Spleen (tissue), 11 donors: ENCODE measurements around the gene PIK3C2B. TPM values are rescaled to one million over a fixed set of nuclear protein-coding genes. Genes with fewer than 3 reads are reported as not detected.
A peak's percentile ranks its signal among the peaks of the same experiment; 100 is the strongest.

Experiments used
- DNase-seq: peaks from one replicate; pipeline ENCODE4 v3.0.0-alpha.2; 2020
- H3K27ac ChIP-seq, 8 donors: fragments of 200-600 bp; sonication (generic) in 7 of 8; 1 replicate in 4 of 8; 2 replicates in 4 of 8; pipeline versions ENCODE4 v1.5.0 to v1.8.0; 2016 to 2021; ENCODE audit warnings: inconsistent platforms in 4 of 8, mild to moderate bottlenecking in 4 of 8, moderate library complexity in 1 of 8
- H3K27me3 ChIP-seq, 7 donors: fragments of 200-600 bp; sonication (generic) in 6 of 7; replicated peaks in 1 of 7; 1 replicate in 4 of 7; 2 replicates in 3 of 7; pipeline versions ENCODE4 v1.5.0 to v1.8.0; 2016 to 2021; ENCODE audit warnings: inconsistent platforms in 3 of 7, mild to moderate bottlenecking in 1 of 7
- H3K36me3 ChIP-seq, 6 donors: fragments of 200-600 bp; sonication (generic) in 5 of 6; 1 replicate in 4 of 6; 2 replicates in 2 of 6; pipeline versions ENCODE4 v1.5.0 to v1.8.0; 2016 to 2021; ENCODE audit warnings: inconsistent platforms in 2 of 6
- H3K4me1 ChIP-seq, 6 donors: fragments of 200-600 bp; sonication (generic) in 5 of 6; 1 replicate in 3 of 6; 2 replicates in 3 of 6; pipeline versions ENCODE4 v1.5.0 to v1.8.0; 2016 to 2021; ENCODE audit warnings: inconsistent platforms in 3 of 6
- H3K4me3 ChIP-seq, 8 donors: fragments of 200-600 bp; sonication (generic) in 7 of 8; 1 replicate in 4 of 8; 2 replicates in 4 of 8; pipeline versions ENCODE4 v1.5.0 to v1.8.0; 2016 to 2021; ENCODE audit warnings: inconsistent platforms in 4 of 8, mild to moderate bottlenecking in 4 of 8, moderate library complexity in 2 of 8
- H3K9me3 ChIP-seq, 8 donors: fragments of 200-600 bp; sonication (generic) in 7 of 8; 1 replicate in 4 of 8; 2 replicates in 4 of 8; pipeline versions ENCODE4 v1.5.0 to v1.8.0; 2016 to 2021; ENCODE audit warnings: inconsistent platforms in 4 of 8
- CTCF ChIP-seq, 11 experiments: fragments of 200-600 bp in 7 of 11; fragments of 450-650 bp in 4 of 11; sonication (generic) in 4 of 11; IDR thresholded peaks in 8 of 11; conservative IDR thresholded peaks in 3 of 11; 1 replicate in 7 of 11; 2 replicates in 4 of 11; pipeline versions ENCODE4 v1.4.0 to v1.8.0; 2016 to 2021; ENCODE audit warnings: antibody characterized with exemption in 11 of 11, inconsistent platforms in 4 of 11, mild to moderate bottlenecking in 1 of 11
- POLR2A ChIP-seq, 3 donors: fragments of 450-650 bp; IDR thresholded peaks; one replicate each; pipeline ENCODE4 v1.5.1; 2017; ENCODE audit warnings: antibody characterized with exemption in 3 of 3, mild to moderate bottlenecking in 1 of 3
- POLR2AphosphoS5 ChIP-seq, 3 donors: sonication (generic); formaldehyde crosslinking; IDR thresholded peaks; one replicate each; pipeline ENCODE4 v1.5.1; 2017; ENCODE audit warnings: antibody characterized with exemption in 3 of 3
- WGBS, 5 donors: extraction: QIAGEN DNeasy Blood & Tissue Kit in 3 of 5; methylation state at CpG; one replicate each; pipeline versions ENCODE4 v1.1.5 to v1.1.7; 2013 to 2018; 5-methylcytosine and 5-hydroxymethylcytosine counted together
- intact Hi-C: fragments of 100-400 bp; cut with DNase I; formaldehyde crosslinking; loops from one replicate; pipeline ENCODE4 v1.15.0; 2023; ENCODE audit warnings: low total_unique reads
- polyA plus RNA-seq, 3 donors: library from polyadenylated mRNA; stranded (reverse); fragments of 200-250 nt; gene quantifications; one replicate each; pipeline ENCODE4 v1.2.1, GENCODE V29; 2013
- total RNA-seq, 7 donors: library from RNA; depleted of rRNA in 3 of 7; stranded (reverse); fragments of >200 nt in 3 of 7; fragmentation: NEBNext Ultra II Directional in 4 of 7; extraction: Animal tissue kit (Norgen Biotek cat#: 25700) in 4 of 7; gene quantifications; one replicate each; pipeline versions ENCODE4 v1.1.0 to v1.2.1, GENCODE V29; 2016 to 2021
- donor health status: healthy with polysubstance abuse.
- donor health status: DM: no; HTN: no; CAD: no; lungs with moderate emphysema.
- donor health status: DM: no; HTN: no; CAD: no.
- donor health status: Bipolar disorder and iron deficiency.
- donor health status: healthy.
- donor health status: DM: no; HTN: no; CAD: no.
- donor health status: DM: yes; HTN: yes; CAD: no.

Gene PIK3C2B
- total and polyA plus RNA-seq, 10 donors = 9.5 to 72.2 (median 59.7) TPM

DNA sequence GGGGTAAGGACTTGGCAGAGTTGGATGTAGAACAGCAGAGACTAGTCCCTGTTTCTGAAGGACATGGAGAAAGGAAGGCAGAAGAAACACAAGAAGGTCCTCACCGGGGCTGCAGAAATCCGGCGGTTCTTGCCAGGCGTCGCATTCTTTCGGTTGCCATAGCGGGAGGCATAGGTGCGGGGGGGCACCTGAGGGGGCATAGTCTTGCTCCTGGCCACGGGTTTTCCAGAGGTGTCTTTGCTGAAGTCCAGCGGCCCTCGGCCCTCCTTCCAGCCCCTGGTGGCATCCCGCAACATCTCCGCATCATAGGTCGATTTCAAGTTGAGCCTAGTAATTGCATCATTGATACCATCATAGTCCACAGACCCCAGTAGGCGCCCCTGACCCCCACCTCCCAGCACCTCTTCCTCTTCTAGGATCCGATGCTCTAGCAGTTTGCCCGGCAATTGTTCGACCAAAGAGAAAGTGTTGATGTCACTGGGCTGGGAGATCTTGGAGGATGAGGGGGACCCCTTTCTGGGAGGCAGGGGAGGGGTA, 25.8 kb downstream of the PIK3C2B start:
- peaks cover 28 to 64% (median 45%) of the 10 kb centered on the region in 6 donors for H3K4me1 ChIP-seq
- H3K27ac ChIP-seq = no peak overlapping the region
- intact Hi-C loops = no loop called here
- TF ChIP-seq POLR2A (IDR thresholded peaks at IDR 0.05) (no peak), POLR2AphosphoS5 (IDR thresholded peaks at IDR 0.05) (no peak), CTCF (IDR thresholded peaks at IDR 0.05 in 8 of 11, conservative IDR thresholded peaks at IDR 0.05 in 3 of 11) (no peak)
- peaks cover 0 to 36% (median 13%) of the 10 kb centered on the region in 6 donors for H3K36me3 ChIP-seq
- DNase-seq = no peak
- 86 to 92% (median 90%) methylated on average over 18 of the region's 18 CpGs for WGBS, 5 donors
- no peaks in the 10 kb centered on the region for H3K9me3 ChIP-seq
- no peaks in the 10 kb centered on the region for H3K27me3 ChIP-seq
- no peak overlapping the region for H3K4me3 ChIP-seq

DNA sequence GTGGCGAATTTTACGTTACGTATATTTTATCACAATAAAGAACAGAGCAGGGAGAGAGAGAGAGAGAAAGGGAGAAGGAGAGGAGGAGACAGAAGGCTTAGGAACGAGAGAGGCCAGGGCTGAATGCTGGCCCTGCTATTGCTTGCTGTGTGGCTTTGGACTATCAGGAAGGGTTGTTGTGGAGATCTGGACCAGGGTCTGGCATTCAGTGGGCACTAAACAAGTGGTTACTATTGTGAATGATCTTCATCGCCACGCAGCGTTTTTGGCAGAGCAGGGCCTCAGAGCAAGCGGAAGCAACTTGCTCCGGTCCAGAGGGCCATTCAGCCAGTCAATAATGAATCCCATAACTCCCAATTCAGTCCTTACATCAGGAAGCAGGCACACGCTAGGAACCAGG, 26.4 kb downstream of the PIK3C2B start:
- peaks cover 32 to 64% (median 49%) of the 10 kb centered on the region in 6 donors for H3K4me1 ChIP-seq
- no peaks in the 10 kb centered on the region for H3K27me3 ChIP-seq
- H3K36me3 ChIP-seq = peaks cover 0 to 40% (median 13%) of the 10 kb centered on the region in 6 donors
- no peak overlapping the region for H3K4me3 ChIP-seq
- no peak for TF ChIP-seq CTCF (IDR thresholded peaks at IDR 0.05 in 8 of 11, conservative IDR thresholded peaks at IDR 0.05 in 3 of 11)
- no peak for TF ChIP-seq POLR2AphosphoS5 (IDR thresholded peaks at IDR 0.05)
- TF ChIP-seq POLR2A (IDR thresholded peaks at IDR 0.05) = no peak
- intact Hi-C loops = no loop called here
- WGBS, 5 donors = 94 to 97% (median 95%) methylated on average over 9 to 10 of the region's 10 CpGs
- no peaks in the 10 kb centered on the region for H3K9me3 ChIP-seq
- H3K27ac ChIP-seq = no peak overlapping the region
- no peak for DNase-seq

- H3K36me3 ChIP-seq = peaks cover 0 to 46% (median 13%) of the 10 kb centered on the region in 6 donors
- H3K27me3 ChIP-seq = no peaks in the 10 kb centered on the region
- intact Hi-C loops = no loop called here
- H3K4me3 ChIP-seq = no peak overlapping the region
- H3K9me3 ChIP-seq = no peaks in the 10 kb centered on the region
- DNase-seq = no peak
- H3K4me1 ChIP-seq = peaks cover 44 to 73% (median 61%) of the 10 kb centered on the region in 6 donors
- TF ChIP-seq CTCF (IDR thresholded peaks at IDR 0.05 in 8 of 11, conservative IDR thresholded peaks at IDR 0.05 in 3 of 11) = no peak
- TF ChIP-seq POLR2A (IDR thresholded peaks at IDR 0.05) = no peak
- TF ChIP-seq POLR2AphosphoS5 (IDR thresholded peaks at IDR 0.05) = no peak
- 48 to 70% (median 64%) methylated on average over 15 to 17 of the region's 17 CpGs for WGBS, 5 donors
- peak overlapping the region; percentile 60 to 85 (median 81) for H3K27ac ChIP-seq
These were observed 27.9 kb downstream of the PIK3C2B start for GRCh38 chr1:204466416-204467405.
